Liver (tissue), 9 donors: Measurements from ENCODE around the gene AMBRA1. TPM values are rescaled to one million over a fixed set of nuclear protein-coding genes. Genes with fewer than 3 reads are reported as not detected.

Source experiments
- DNase-seq: peaks from one replicate; pipeline ENCODE4 v3.0.0-alpha.2; 2017; ENCODE audit warnings: low spot score
- H3K27ac ChIP-seq, 2 donors: one replicate each; pipeline ENCODE4 v1.7.0; 2013; ENCODE audit warnings: inconsistent platforms in 2 of 2, low read length in 2 of 2, control low read depth in 1 of 2, low read depth in 1 of 2, mild to moderate bottlenecking in 1 of 2
- H3K27me3 ChIP-seq, 4 donors: one replicate each; pipeline versions ENCODE4 v1.6.1 to v1.7.0; 2013; ENCODE audit warnings: low read length in 3 of 4, inconsistent platforms in 1 of 4, mild to moderate bottlenecking in 1 of 4, moderate library complexity in 1 of 4; ENCODE audit not compliant: control insufficient read depth in 4 of 4, insufficient read depth in 4 of 4
- H3K36me3 ChIP-seq, 4 donors: one replicate each; pipeline versions ENCODE4 v1.6.1 to v1.7.0; 2013; ENCODE audit warnings: low read length in 3 of 4, mild to moderate bottlenecking in 3 of 4, low read depth in 1 of 4, moderate library complexity in 1 of 4; ENCODE audit not compliant: control insufficient read depth in 4 of 4, insufficient read depth in 3 of 4
- H3K4me1 ChIP-seq, 4 donors: one replicate each; pipeline versions ENCODE4 v1.6.1 to v1.7.0; 2013; ENCODE audit warnings: low read length in 3 of 4, mild to moderate bottlenecking in 3 of 4, moderate library complexity in 1 of 4; ENCODE audit not compliant: control insufficient read depth in 4 of 4, insufficient read depth in 4 of 4
- H3K4me3 ChIP-seq, 3 donors: one replicate each; pipeline versions ENCODE4 v1.6.1 to v1.7.0; 2013; ENCODE audit warnings: low read length in 3 of 3, control low read depth in 1 of 3, low read depth in 1 of 3, mild to moderate bottlenecking in 1 of 3
- H3K9ac ChIP-seq, 2 donors: one replicate each; pipeline ENCODE4 v1.7.0; 2013; ENCODE audit warnings: low read length in 2 of 2, mild to moderate bottlenecking in 2 of 2, moderate library complexity in 2 of 2, control low read depth in 1 of 2, low read depth in 1 of 2
- H3K9me3 ChIP-seq, 4 donors: one replicate each; pipeline versions ENCODE4 v1.6.1 to v1.7.0; 2013; ENCODE audit warnings: low read length in 3 of 4; ENCODE audit not compliant: control insufficient read depth in 4 of 4
- ATF3 ChIP-seq: IDR thresholded peaks from 2 replicates; pipeline ENCODE4 v1.6.1; 2016; ENCODE audit warnings: antibody characterized with exemption
- EGR1 ChIP-seq, 2 donors: IDR thresholded peaks; 2 replicates each; pipeline ENCODE4 v1.6.1; 2016 to 2018; ENCODE audit warnings: antibody characterized with exemption in 2 of 2, low read depth in 2 of 2
- FOXA1 ChIP-seq: IDR thresholded peaks from 2 replicates; pipeline ENCODE4 v1.6.1; 2016; ENCODE audit warnings: antibody characterized with exemption
- FOXA2 ChIP-seq: IDR thresholded peaks from 2 replicates; pipeline ENCODE4 v1.6.1; 2016; ENCODE audit warnings: antibody characterized with exemption
- GABPA ChIP-seq, 2 donors: IDR thresholded peaks in 1 of 2; conservative IDR thresholded peaks in 1 of 2; 2 replicates each; pipeline ENCODE4 v1.6.1; 2016; ENCODE audit warnings: antibody characterized with exemption in 2 of 2, mild to moderate bottlenecking in 1 of 2, moderate library complexity in 1 of 2
- HNF4A ChIP-seq, 2 donors: conservative IDR thresholded peaks; 2 replicates each; pipeline ENCODE4 v1.6.1; 2016; ENCODE audit warnings: antibody characterized with exemption in 2 of 2, mild to moderate bottlenecking in 2 of 2
- HNF4G ChIP-seq: IDR thresholded peaks from 2 replicates; pipeline ENCODE4 v1.6.1; 2016; ENCODE audit warnings: antibody characterized with exemption
- JUND ChIP-seq, 2 donors: IDR thresholded peaks; 2 replicates each; pipeline ENCODE4 v1.6.1; 2016; ENCODE audit warnings: antibody characterized with exemption in 2 of 2
- NR2F2 ChIP-seq: IDR thresholded peaks from 2 replicates; pipeline ENCODE4 v1.6.1; 2016; ENCODE audit warnings: antibody characterized with exemption
- RAD21 ChIP-seq, 2 donors: IDR thresholded peaks; 2 replicates each; pipeline ENCODE4 v1.6.1; 2016; ENCODE audit warnings: antibody characterized with exemption in 2 of 2, mild to moderate bottlenecking in 2 of 2
- RXRA ChIP-seq, 2 donors: IDR thresholded peaks; 2 replicates each; pipeline ENCODE4 v1.6.1; 2017 to 2018; ENCODE audit warnings: antibody characterized with exemption in 2 of 2, mild to moderate bottlenecking in 1 of 2
- SP1 ChIP-seq: IDR thresholded peaks from 2 replicates; pipeline ENCODE4 v1.6.1; 2018; ENCODE audit warnings: antibody characterized with exemption, mild to moderate bottlenecking
- TAF1 ChIP-seq: conservative IDR thresholded peaks from 2 replicates; pipeline ENCODE4 v1.6.1; 2016; ENCODE audit warnings: antibody characterized with exemption, mild to moderate bottlenecking
- YY1 ChIP-seq: IDR thresholded peaks from 2 replicates; pipeline ENCODE4 v1.6.1; 2016; ENCODE audit warnings: antibody characterized with exemption, mild to moderate bottlenecking
- WGBS: extraction: QIAGEN DNeasy Blood & Tissue Kit; methylation state at CpG from one replicate; pipeline ENCODE4 v1.1.7; 2013; 5-methylcytosine and 5-hydroxymethylcytosine counted together
- polyA plus RNA-seq, 2 donors: library from polyadenylated mRNA; stranded (reverse) in 1 of 2; unstranded in 1 of 2; fragments of 200-250 nt in 1 of 2; fragments of >200 nt in 1 of 2; fragmentation: Nextera tagmentation in 1 of 2; extraction: Ambion mirVana in 1 of 2; gene quantifications; one replicate each; pipeline versions ENCODE4 v1.2.1 to v1.2.3, GENCODE V29; 2013 to 2015
- total RNA-seq, 2 donors: library from RNA; depleted of rRNA; stranded (reverse); fragments of >200 nt; gene quantifications; one replicate each; pipeline ENCODE4 v1.2.3, GENCODE V29; 2014
- TF ChIP-seq, protein P1 (sequence below): IDR thresholded peaks from 2 replicates; pipeline ENCODE4 v1.6.1; 2016; ENCODE audit warnings: antibody characterized with exemption
- TF ChIP-seq, protein P2 (sequence below): IDR thresholded peaks from 2 replicates; pipeline ENCODE4 v1.6.1; 2016; ENCODE audit warnings: antibody characterized with exemption
- TF ChIP-seq, protein P3 (sequence below): fragments of 150-350 bp; IDR thresholded peaks from 2 replicates; pipeline ENCODE4 v1.5.1; 2017; ENCODE audit warnings: improper control_type of control experiment, low read depth, low read length; ENCODE audit not compliant: missing input control
- donor health status: healthy.
- donor health status: healthy.
- donor health status: healthy.
- donor health status: healthy.
- donor health status: healthy.

The AMBRA1 gene
- total and polyA plus RNA-seq, 4 donors, result 3.7 to 25.7 (median 15.1) TPM

DNA sequence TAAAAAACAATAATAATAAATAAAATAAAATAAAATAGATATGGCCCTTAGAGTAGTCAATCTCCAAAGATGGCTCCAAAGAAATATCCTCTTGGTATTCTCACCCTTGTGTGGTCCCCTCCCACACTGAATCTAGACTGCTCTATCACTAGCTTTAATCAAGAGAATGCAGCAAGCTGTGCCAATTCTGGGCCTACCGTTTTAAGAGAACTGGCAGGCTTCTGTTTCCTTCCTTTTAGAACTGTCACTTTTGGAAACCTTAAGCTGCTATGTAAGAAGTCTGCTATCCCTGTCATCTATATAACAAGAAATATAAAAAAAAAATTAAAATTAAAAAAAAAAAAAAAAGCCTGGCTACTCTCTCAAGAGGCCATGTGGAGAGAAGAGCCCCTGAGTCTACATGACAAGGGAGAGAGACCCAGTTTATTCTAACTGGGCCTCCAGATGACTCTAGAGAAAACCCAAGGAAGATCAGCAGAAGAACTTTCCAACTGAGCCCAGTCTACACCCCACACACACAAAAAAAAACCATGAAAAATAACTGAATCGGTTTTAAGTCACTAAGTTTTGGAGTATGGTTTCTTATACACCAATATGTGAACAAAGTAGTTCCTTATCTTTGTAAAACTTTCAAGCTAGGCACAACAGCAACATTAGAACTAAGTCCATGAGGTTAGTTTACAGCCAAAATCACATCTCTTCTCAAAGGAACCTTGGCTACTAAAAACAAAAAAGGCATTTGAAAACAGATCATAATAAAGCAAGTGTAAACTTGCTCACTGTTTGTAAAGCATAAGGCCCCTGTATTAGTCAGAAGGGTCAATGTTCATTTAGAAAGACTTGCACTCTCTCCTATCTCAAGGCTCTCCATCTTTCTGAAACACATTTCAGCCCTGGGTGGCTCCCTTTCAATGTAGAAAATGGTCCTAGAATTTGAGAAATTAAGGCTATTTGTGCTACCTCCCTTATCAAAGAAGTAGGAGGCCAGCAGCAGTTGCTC is 67.3 kb downstream of the AMBRA1 start (continued):
- TF ChIP-seq ATF3, result no peak
- TF ChIP-seq FOXA2, result no peak
- no peak for TF ChIP-seq NR2F2
- TF ChIP-seq RXRA (IDR thresholded peaks at IDR 0.05), result no peak
- TF ChIP-seq, protein P1, sequence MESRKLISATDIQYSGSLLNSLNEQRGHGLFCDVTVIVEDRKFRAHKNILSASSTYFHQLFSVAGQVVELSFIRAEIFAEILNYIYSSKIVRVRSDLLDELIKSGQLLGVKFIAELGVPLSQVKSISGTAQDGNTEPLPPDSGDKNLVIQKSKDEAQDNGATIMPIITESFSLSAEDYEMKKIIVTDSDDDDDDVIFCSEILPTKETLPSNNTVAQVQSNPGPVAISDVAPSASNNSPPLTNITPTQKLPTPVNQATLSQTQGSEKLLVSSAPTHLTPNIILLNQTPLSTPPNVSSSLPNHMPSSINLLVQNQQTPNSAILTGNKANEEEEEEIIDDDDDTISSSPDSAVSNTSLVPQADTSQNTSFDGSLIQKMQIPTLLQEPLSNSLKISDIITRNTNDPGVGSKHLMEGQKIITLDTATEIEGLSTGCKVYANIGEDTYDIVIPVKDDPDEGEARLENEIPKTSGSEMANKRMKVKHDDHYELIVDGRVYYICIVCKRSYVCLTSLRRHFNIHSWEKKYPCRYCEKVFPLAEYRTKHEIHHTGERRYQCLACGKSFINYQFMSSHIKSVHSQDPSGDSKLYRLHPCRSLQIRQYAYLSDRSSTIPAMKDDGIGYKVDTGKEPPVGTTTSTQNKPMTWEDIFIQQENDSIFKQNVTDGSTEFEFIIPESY, result no peak
- TF ChIP-seq YY1, result no peak

- Histone ChIP-seq H3K4me3 (no peak overlapping the region), H3K36me3 (no peaks in the 10 kb centered on the region), H3K27me3 (no peaks in the 10 kb centered on the region), H3K4me1 (peaks cover 0 to 18% (median 15%) of the 10 kb centered on the region in 4 donors), H3K27ac (no peak overlapping the region), H3K9ac (no peak overlapping the region), H3K9me3 (no peaks in the 10 kb centered on the region)
- TF ChIP-seq, protein P2, sequence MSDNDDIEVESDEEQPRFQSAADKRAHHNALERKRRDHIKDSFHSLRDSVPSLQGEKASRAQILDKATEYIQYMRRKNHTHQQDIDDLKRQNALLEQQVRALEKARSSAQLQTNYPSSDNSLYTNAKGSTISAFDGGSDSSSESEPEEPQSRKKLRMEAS, result no peak
- TF ChIP-seq RAD21 (IDR thresholded peaks at IDR 0.05), result no peak
- TF ChIP-seq HNF4G, result no peak
- no peak for TF ChIP-seq HNF4A (conservative IDR thresholded peaks at IDR 0.05)
- TF ChIP-seq TAF1, result no peak
- TF ChIP-seq FOXA1, result no peak
- no peak for TF ChIP-seq ATF3
- TF ChIP-seq JUND (IDR thresholded peaks at IDR 0.05), result no peak
- TF ChIP-seq GABPA (IDR thresholded peaks at IDR 0.05 in 1 of 2, conservative IDR thresholded peaks at IDR 0.05 in 1 of 2), result no peak
- TF ChIP-seq NR2F2, result no peak
- TF ChIP-seq RXRA (IDR thresholded peaks at IDR 0.05), result no peak
- no peak for TF ChIP-seq SP1
- no peak for TF ChIP-seq FOXA2
- no peak for DNase-seq
These were observed 69.5 kb downstream of the AMBRA1 start for GRCh38 chr11:46524201-46524770.

GRCh38 chr11:46523290-46523689 is 70.5 kb downstream of the AMBRA1 start:
- Histone ChIP-seq H3K27ac (no peak overlapping the region), H3K4me3 (no peak overlapping the region)

More at GRCh38 chr11:46523290-46523689, 70.5 kb downstream of the AMBRA1 start:
- DNase-seq, result no peak
- no peak overlapping the region for H3K9ac ChIP-seq
- peaks cover 1 to 28% (median 25%) of the 10 kb centered on the region in 4 donors for H3K4me1 ChIP-seq
- H3K9me3 ChIP-seq, result no peaks in the 10 kb centered on the region
- H3K36me3 ChIP-seq, result no peaks in the 10 kb centered on the region
- WGBS, result 49% methylated on average over 6 of the region's 6 CpGs
- TF ChIP-seq EGR1 (IDR thresholded peaks at IDR 0.05; ENCODE audit: low read depth in 2 of 2), result no peak
- TF ChIP-seq TAF1, result no peak
- TF ChIP-seq ATF3, result no peak
- no peak for TF ChIP-seq RXRA (IDR thresholded peaks at IDR 0.05)
- no peak for TF ChIP-seq RAD21 (IDR thresholded peaks at IDR 0.05)
- TF ChIP-seq GABPA (IDR thresholded peaks at IDR 0.05 in 1 of 2, conservative IDR thresholded peaks at IDR 0.05 in 1 of 2), result no peak
- TF ChIP-seq, protein P3, sequence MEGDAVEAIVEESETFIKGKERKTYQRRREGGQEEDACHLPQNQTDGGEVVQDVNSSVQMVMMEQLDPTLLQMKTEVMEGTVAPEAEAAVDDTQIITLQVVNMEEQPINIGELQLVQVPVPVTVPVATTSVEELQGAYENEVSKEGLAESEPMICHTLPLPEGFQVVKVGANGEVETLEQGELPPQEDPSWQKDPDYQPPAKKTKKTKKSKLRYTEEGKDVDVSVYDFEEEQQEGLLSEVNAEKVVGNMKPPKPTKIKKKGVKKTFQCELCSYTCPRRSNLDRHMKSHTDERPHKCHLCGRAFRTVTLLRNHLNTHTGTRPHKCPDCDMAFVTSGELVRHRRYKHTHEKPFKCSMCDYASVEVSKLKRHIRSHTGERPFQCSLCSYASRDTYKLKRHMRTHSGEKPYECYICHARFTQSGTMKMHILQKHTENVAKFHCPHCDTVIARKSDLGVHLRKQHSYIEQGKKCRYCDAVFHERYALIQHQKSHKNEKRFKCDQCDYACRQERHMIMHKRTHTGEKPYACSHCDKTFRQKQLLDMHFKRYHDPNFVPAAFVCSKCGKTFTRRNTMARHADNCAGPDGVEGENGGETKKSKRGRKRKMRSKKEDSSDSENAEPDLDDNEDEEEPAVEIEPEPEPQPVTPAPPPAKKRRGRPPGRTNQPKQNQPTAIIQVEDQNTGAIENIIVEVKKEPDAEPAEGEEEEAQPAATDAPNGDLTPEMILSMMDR, result no peak
- TF ChIP-seq, protein P2, result no peak
- TF ChIP-seq, protein P1, result no peak
- no peak for TF ChIP-seq YY1
- no peak for TF ChIP-seq FOXA2
- TF ChIP-seq JUND (IDR thresholded peaks at IDR 0.05), result no peak
- no peak for TF ChIP-seq SP1
- no peak for TF ChIP-seq FOXA1
- no peak for TF ChIP-seq HNF4A (conservative IDR thresholded peaks at IDR 0.05)
- TF ChIP-seq NR2F2, result no peak
- no peak for TF ChIP-seq HNF4G
- H3K27me3 ChIP-seq, result no peaks in the 10 kb centered on the region
